Heart left ventricle (tissue), 16 donors: Measurements from ENCODE around the gene PRR22. TPM values are rescaled to one million over a fixed set of nuclear protein-coding genes. Genes with fewer than 3 reads are reported as not detected.

ENCODE experiments used
- ATAC-seq, 4 donors: fragments of 200-7000 bp; cut with Tn5 transposase; one replicate each; pipeline ENCODE4 v1.9.1; 2020 to 2022; ENCODE audit warnings: moderate library complexity in 4 of 4, mild to moderate bottlenecking in 3 of 4, moderate number of reproducible peaks in 1 of 4
- DNase-seq, 5 donors: peaks; one replicate each; pipeline ENCODE4 v3.0.0-alpha.2; 2020
- H3K27ac ChIP-seq, 12 donors: fragments of 200-600 bp; sonication (generic) in 4 of 12; one replicate each; pipeline versions ENCODE4 v1.5.0 to v1.8.0; 2016 to 2022; ENCODE audit warnings: mild to moderate bottlenecking in 2 of 12
- H3K27me3 ChIP-seq, 9 donors: fragments of 200-600 bp; sonication (generic) in 2 of 9; one replicate each; pipeline versions ENCODE4 v1.5.1 to v1.8.0; 2016 to 2022; ENCODE audit warnings: mild to moderate bottlenecking in 3 of 9
- H3K36me3 ChIP-seq, 9 donors: fragments of 200-600 bp; sonication (generic) in 2 of 9; one replicate each; pipeline versions ENCODE4 v1.5.0 to v1.8.0; 2018 to 2022; ENCODE audit warnings: mild to moderate bottlenecking in 2 of 9
- H3K4me1 ChIP-seq, 12 donors: fragments of 200-600 bp; sonication (generic) in 4 of 12; one replicate each; pipeline versions ENCODE4 v1.5.0 to v1.8.0; 2016 to 2022; ENCODE audit warnings: mild to moderate bottlenecking in 3 of 12
- H3K4me3 ChIP-seq, 12 donors: fragments of 200-600 bp; sonication (generic) in 4 of 12; one replicate each; pipeline versions ENCODE4 v1.5.0 to v1.8.0; 2017 to 2022; ENCODE audit warnings: mild to moderate bottlenecking in 9 of 12, moderate library complexity in 4 of 12
- H3K9me3 ChIP-seq, 12 donors: fragments of 200-600 bp; sonication (generic) in 4 of 12; one replicate each; pipeline versions ENCODE4 v1.5.0 to v1.8.0; 2016 to 2022; ENCODE audit warnings: mild to moderate bottlenecking in 1 of 12
- CTCF ChIP-seq, 12 donors: fragments of 200-600 bp; sonication (generic) in 4 of 12; IDR thresholded peaks; one replicate each; pipeline versions ENCODE4 v1.5.0 to v1.8.0; 2018 to 2022; ENCODE audit warnings: antibody characterized with exemption in 12 of 12, mild to moderate bottlenecking in 5 of 12
- POLR2A ChIP-seq, 2 donors: fragments of 450-650 bp; IDR thresholded peaks; one replicate each; pipeline ENCODE4 v1.6.1; 2017; ENCODE audit warnings: antibody characterized with exemption in 2 of 2, mild to moderate bottlenecking in 2 of 2, moderate library complexity in 2 of 2
- WGBS, 4 donors: extraction: QIAGEN DNeasy Blood & Tissue Kit in 2 of 4; methylation state at CpG; one replicate each; pipeline versions ENCODE4 v1.1.5 to v1.1.7; 2013 to 2018; 5-methylcytosine and 5-hydroxymethylcytosine counted together
- intact Hi-C, 10 donors: fragments of 100-400 bp; cut with DNase I; formaldehyde crosslinking; loops; one replicate each; pipeline versions ENCODE4 v1.11.1 to v1.14.2; 2022
- polyA plus RNA-seq, 2 donors: library from polyadenylated mRNA; stranded (reverse); fragments of 200-250 nt; gene quantifications; one replicate each; pipeline ENCODE4 v1.2.3, GENCODE V29; 2013
- total RNA-seq, 9 donors: library from RNA; depleted of rRNA in 2 of 9; stranded (reverse); fragments of >200 nt in 2 of 9; fragmentation: NEBNext Ultra II Directional in 3 of 9; extraction: Animal tissue kit (Norgen Biotek cat#: 25700) in 3 of 9; gene quantifications; one replicate each; pipeline versions ENCODE4 v1.1.0 to v1.2.4, GENCODE V29; 2016 to 2023
- donor health status: ischemic (EF 13 %, LVEDD 7.1; RV severe dilation, severe dysfunction).
- donor health status: healthy with polysubstance abuse.
- donor health status: DM: no; HTN: yes; CAD: no.
- donor health status: DM: no; HTN: no; CAD: no.
- donor health status: ischemic (EF 25% LVEDD 6.9; RV normal size, moderate dysfunction).
- donor health status: ischemic (EF 25% LVEDD 5.7; RV mildly dilated, moderate dysfunction).
- donor health status: healthy.
- donor health status: DM: yes; HTN: yes; CAD: no.
- donor health status: ischemic (EF 35%, LVEDD 5.7; RV mildly dilated, moderate dysfunction).
- donor health status: nonischemic (EF 11% LVEDD 7.7; RV severe dilation, severe dysfunction).
- donor health status: DM: yes; HTN: yes; CAD: no.
- donor health status: PGD.
- donor health status: ischemic (EF 29% LVEDD 5.4; RV normal size, mild dysfunction).
- donor health status: nonischemic (EF 23%, LVEDD 6.1; RV moderate dilation, normal function).

PRR22 gene
- total and polyA plus RNA-seq, 11 donors, result 0.91 to 1.9 (median 1.1) TPM; not detected in 2

- Histone ChIP-seq H3K27me3 (peaks cover 7 to 59% (median 30%) of the 10 kb centered on the region in 9 donors), H3K27ac (no peak overlapping the region), H3K9me3 (no peaks in the 10 kb centered on the region), H3K36me3 (no peaks in the 10 kb centered on the region), H3K4me1 (peaks cover 0 to 46% (median 11%) of the 10 kb centered on the region in 12 donors), H3K4me3 (no peak overlapping the region)
- DNase-seq, result no peak
- 15 to 27% (median 21%) methylated on average over 13 to 33 of the region's 33 CpGs for WGBS, 4 donors
- no peak for ATAC-seq
- intact Hi-C loops, result loop anchor here (5.0 to 10.0 kb wide), 6 partner anchors 90 to 223 kb away; partner anchors contain the start of gene RANBP3 (in 2 of the 10)
- TF ChIP-seq CTCF (IDR thresholded peaks at IDR 0.05), result no peak
- TF ChIP-seq POLR2A (IDR thresholded peaks at IDR 0.05), result no peak
These were observed 17.5 kb upstream of the PRR22 start for GRCh38 chr19:5801796-5802619.

GRCh38 chr19:5800361-5801270 lies 16.1 kb upstream of the PRR22 start:
- Histone ChIP-seq H3K27me3 (peaks cover 7 to 51% (median 30%) of the 10 kb centered on the region in 9 donors), H3K27ac (peak overlapping the region in 1 of 12 donors; percentile 56), H3K4me3 (no peak overlapping the region), H3K4me1 (peaks cover 0 to 42% (median 11%) of the 10 kb centered on the region in 12 donors), H3K9me3 (no peaks in the 10 kb centered on the region), H3K36me3 (no peaks in the 10 kb centered on the region)
- intact Hi-C loops, result loop anchor here (5.0 to 10.0 kb wide), 6 partner anchors 92 to 224 kb away; partner anchors contain the start of gene RANBP3 (in 2 of the 10)
- 78 to 89% (median 81%) methylated on average over 12 to 17 of the region's 17 CpGs for WGBS, 4 donors
- ATAC-seq, result no peak
- DNase-seq, result no peak
- no peak for TF ChIP-seq POLR2A (IDR thresholded peaks at IDR 0.05)
- TF ChIP-seq CTCF (IDR thresholded peaks at IDR 0.05), result no peak

- intact Hi-C loops, result loop anchor here (5.0 to 10.0 kb wide), 7 partner anchors 93 to 225 kb away; partner anchors contain the start of genes RANBP3 (in 2 of the 10), HSD11B1L (in 1 of the 10) and MICOS13 (in 1 of the 10)
- no peak for TF ChIP-seq POLR2A (IDR thresholded peaks at IDR 0.05)
- TF ChIP-seq CTCF (IDR thresholded peaks at IDR 0.05), result no peak
- peak overlapping the region in 7 of 12 donors; percentile 22 to 76 (median 40) for H3K27ac ChIP-seq
- no peaks in the 10 kb centered on the region for H3K36me3 ChIP-seq
- WGBS, 4 donors, result 37 to 44% (median 43%) methylated on average over 28 to 37 of the region's 37 CpGs
- H3K9me3 ChIP-seq, result no peaks in the 10 kb centered on the region
- H3K4me3 ChIP-seq, result no peak overlapping the region
- DNase-seq (peak in 4 of 5 donors; percentile 61 to 76 (median 75)), ATAC-seq (peak; percentile 23 to 77 (median 60))
- H3K4me1 ChIP-seq, result peaks cover 0 to 37% (median 10%) of the 10 kb centered on the region in 12 donors
- H3K27me3 ChIP-seq, result peaks cover 6 to 47% (median 27%) of the 10 kb centered on the region in 9 donors
These were observed 15.0 kb upstream of the PRR22 start for GRCh38 chr19:5799247-5800241.
